Bronchus fibroblast of lung (primary cell): ENCODE data around the gene RAB5IF. TPM values are rescaled to one million over a fixed set of nuclear protein-coding genes. Genes with fewer than 3 reads are reported as not detected.

Source experiments
- total RNA-seq: library from RNA; depleted of rRNA; stranded (reverse); fragments of >200 nt; gene quantifications from 2 replicates; pipeline ENCODE4 v1.2.3, GENCODE V29; 2015

RAB5IF gene
- 109 and 112 TPM in 2 replicates for total RNA-seq

DNA sequence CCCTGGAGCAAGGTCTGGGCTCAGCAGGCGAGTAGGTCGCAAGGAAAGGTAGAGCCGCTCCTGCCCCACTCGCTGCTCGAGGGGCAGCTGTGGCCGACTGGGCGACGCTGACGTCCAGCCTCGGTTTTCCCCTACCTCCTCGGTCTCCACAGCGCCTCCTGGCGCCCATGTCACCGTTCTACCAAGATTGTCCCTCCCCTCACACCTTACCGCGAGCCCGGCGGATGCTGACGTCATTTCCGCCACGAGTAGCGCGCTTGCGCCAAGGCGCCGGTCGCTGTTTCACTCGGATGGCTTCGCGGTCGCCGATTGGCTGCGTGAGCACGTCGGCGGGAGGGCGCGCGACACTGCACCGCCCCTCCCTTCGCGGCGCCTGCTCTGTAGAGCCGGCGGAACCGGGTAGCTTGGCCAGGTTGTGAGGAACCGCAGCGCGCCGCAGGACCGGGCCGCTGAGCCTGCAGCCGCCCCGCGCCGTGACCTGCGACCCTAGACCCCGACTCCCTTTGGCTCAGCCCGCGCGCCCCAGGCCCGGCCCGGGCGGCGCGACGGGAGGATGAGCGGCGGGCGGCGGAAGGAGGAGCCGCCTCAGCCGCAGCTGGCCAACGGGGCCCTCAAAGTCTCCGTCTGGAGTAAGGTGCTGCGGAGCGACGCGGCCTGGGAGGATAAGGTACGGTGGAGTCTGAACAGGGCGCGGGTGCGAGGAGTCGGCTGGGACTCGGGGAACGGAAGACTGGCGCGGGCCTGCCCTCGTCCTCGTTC is at the start of gene RAB5IF:
Gene RAB5IF, plus strand, starts transcription at position 381 of the 759 bp plus-strand sequence. Its CDS starts 173 bp downstream, at position 554.

DNA sequence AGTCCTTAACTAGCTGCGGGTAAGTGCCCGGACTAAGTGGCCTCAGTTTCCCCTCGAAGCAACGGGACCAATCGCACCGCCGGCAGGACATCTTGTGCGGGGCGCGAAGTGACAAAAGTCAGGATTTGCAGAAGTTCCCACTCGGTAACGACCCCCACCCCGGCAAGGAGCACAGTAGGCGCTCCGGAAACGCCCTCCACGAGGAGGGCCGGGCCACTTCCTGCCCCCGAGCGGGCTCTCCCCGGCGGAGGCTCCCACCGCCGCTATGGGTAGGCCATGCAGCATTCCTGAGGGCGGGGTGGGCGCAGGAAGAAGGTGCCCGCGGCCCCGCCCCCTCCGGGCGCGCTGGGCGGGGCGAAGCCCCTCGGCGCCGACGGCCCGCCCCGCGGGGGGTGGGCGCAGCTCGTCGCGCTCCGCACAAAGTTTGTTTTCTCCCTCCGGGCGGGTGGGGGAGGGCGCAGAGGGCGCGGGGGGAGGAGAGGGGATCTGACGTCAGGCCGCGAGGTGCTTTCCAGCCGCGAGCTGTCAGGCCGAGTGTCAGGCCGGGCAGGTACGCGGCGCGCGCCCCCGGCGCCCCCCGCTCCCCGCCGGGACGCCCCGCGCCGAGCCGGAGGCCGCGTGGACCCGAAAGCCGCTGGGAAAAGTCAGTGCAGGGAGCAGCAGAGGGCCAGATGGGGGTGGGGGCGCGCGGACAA is 32.3 kb upstream of the RAB5IF start, which contains the start of gene TGIF2:
Gene TGIF2, plus strand, starts transcription at position 495 of the 695 bp plus-strand sequence. CDS start 5,178 bp downstream, outside the sequence.

GRCh38 chr20:36645998-36646397 is 40.4 kb downstream of the RAB5IF start, which contains the start of gene SLA2:
Gene SLA2 (minus strand): TSS chr20:36646196. CDS start chr20:36641335, 4,861 bp downstream.

Other genes starting within 250 kb of the RAB5IF start
- gene MYL9, start 64.3 kb upstream of the RAB5IF start, total RNA-seq: 54.1 and 78.6 TPM in 2 replicates
- gene TGIF2, start 32.2 kb upstream of the RAB5IF start, total RNA-seq: 8.6 and 9.1 TPM in 2 replicates
- not detected in 2 replicates for gene SLA2, start 40.4 kb downstream of the RAB5IF start, total RNA-seq
- 14.4 and 17.1 TPM in 2 replicates for gene NDRG3, start 140.3 kb downstream of the RAB5IF start, total RNA-seq
- 30.6 and 37.2 TPM in 2 replicates for gene DSN1, start 168.0 kb downstream of the RAB5IF start, total RNA-seq